ENCODE results near the gene TCAIM. TPM values are rescaled to one million over a fixed set of nuclear protein-coding genes. Genes with fewer than 3 reads are reported as not detected.
"Not testable (repeated sequence)": the region's sequence is repeated elsewhere in the genome, so short reads cannot be mapped to it uniquely, and the experiment has no call there.

The TCAIM gene
- total RNA-seq, 1 donor from 2014 or later: 19.0 TPM

GRCh38 chr3:44342176-44342790, 3.7 kb downstream of the TCAIM start:
- intact Hi-C loops (cut with micrococcal nuclease): no loop called here

- intact Hi-C loops (cut with micrococcal nuclease): no loop called here
Observed at GRCh38 chr3:44343421-44343820, 4.9 kb downstream of the TCAIM start.

GRCh38 chr3:44346590-44346989, 8.0 kb downstream of the TCAIM start:
- intact Hi-C loops (cut with micrococcal nuclease): not testable (repeated sequence)

- intact Hi-C loops (cut with micrococcal nuclease): no loop called here
Observed at GRCh38 chr3:44348993-44349392, 10.4 kb downstream of the TCAIM start.

- intact Hi-C loops (cut with micrococcal nuclease): no loop called here
Observed at GRCh38 chr3:44353355-44353924, 14.9 kb downstream of the TCAIM start.

- intact Hi-C loops (cut with micrococcal nuclease): no loop called here
Observed at GRCh38 chr3:44355362-44356033, 16.9 kb downstream of the TCAIM start.

- intact Hi-C loops (cut with micrococcal nuclease): no loop called here
Observed at GRCh38 chr3:44359146-44359751, 20.7 kb downstream of the TCAIM start.

GRCh38 chr3:44363591-44363990, 25.0 kb downstream of the TCAIM start:
- intact Hi-C loops (cut with micrococcal nuclease): no loop called here

- intact Hi-C loops (cut with micrococcal nuclease): no loop called here
Observed at GRCh38 chr3:44365952-44366351, 27.4 kb downstream of the TCAIM start.

GRCh38 chr3:44375450-44375849, 36.9 kb downstream of the TCAIM start:
- intact Hi-C loops (cut with micrococcal nuclease): no loop called here

- intact Hi-C loops (cut with micrococcal nuclease): no loop called here
Observed at GRCh38 chr3:44387404-44387803, 48.8 kb downstream of the TCAIM start.

GRCh38 chr3:44392489-44392888, 53.9 kb downstream of the TCAIM start:
- intact Hi-C loops (cut with micrococcal nuclease): no loop called here

- intact Hi-C loops (cut with micrococcal nuclease): no loop called here
Observed at GRCh38 chr3:44395714-44396113, 57.1 kb downstream of the TCAIM start.

- intact Hi-C loops (cut with micrococcal nuclease): no loop called here
Observed at GRCh38 chr3:44396200-44397171, 57.9 kb downstream of the TCAIM start.

- intact Hi-C loops (cut with micrococcal nuclease): not testable (repeated sequence)
Observed at GRCh38 chr3:44398271-44398670, 59.7 kb downstream of the TCAIM start.

GRCh38 chr3:44398853-44399252, 60.3 kb downstream of the TCAIM start:
- intact Hi-C loops (cut with micrococcal nuclease): no loop called here

GRCh38 chr3:44400771-44401170, 62.2 kb downstream of the TCAIM start:
- intact Hi-C loops (cut with micrococcal nuclease): no loop called here

- intact Hi-C loops (cut with micrococcal nuclease): no loop called here
Observed at GRCh38 chr3:44402548-44402947, 64.0 kb downstream of the TCAIM start.

GRCh38 chr3:44409640-44410410, 71.3 kb downstream of the TCAIM start:
- intact Hi-C loops (cut with micrococcal nuclease): no loop called here

GRCh38 chr3:44411031-44411645, 72.6 kb downstream of the TCAIM start:
- intact Hi-C loops (cut with micrococcal nuclease): no loop called here
